ENCODE data around the gene SULT1C3.

DNA sequence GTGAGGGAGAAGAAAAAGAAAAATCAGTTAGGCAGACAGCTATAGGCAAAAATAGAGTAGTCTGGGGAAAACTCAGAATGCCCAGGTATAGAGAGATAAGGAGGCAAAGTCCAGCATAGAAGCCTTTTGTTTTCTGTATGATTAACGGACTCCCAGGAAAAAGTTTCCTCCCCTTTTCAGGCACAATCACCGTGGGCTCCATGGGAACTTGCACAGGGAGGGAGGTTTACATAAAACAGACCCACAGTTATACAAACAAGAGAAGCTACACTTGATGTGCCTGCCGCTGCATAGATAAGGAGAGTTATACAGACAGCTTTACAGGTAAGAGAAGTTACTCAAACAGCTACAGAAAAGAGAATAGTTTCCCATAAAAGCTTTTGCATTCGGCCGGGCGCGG lies 39.2 kb upstream of the SULT1C3 start:
- no peak for TF ChIP-seq CTCF (IDR thresholded peaks at IDR 0.05; ENCODE audit: insufficient read depth, low read depth, low read length)
- TF ChIP-seq EZH2 (IDR thresholded peaks at IDR 0.05; ENCODE audit: insufficient read depth, low read length), result no peak

All from astrocyte (in vitro differentiated cells and primary cell).